ENCODE measurements around the gene RNF152.

DNA sequence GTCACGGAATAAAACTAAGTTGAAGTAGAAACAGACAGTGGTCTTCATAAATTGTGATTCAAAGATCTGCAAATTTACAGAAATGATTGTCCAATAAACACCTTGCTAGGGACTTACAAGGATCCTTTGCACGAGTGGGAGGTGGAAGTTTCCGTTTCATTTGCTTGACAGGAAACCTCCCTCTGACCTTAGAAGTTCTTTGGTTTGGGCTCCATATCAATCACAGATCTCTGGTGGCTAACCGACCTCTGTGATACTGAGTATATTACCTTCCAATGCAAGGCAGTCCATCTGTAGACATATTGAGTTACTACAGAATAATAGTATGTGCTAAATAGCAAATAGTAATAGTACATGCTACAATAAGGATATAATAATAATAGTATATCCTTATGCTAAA lies 33.7 kb upstream of the RNF152 start:
- TF ChIP-seq, protein P1, sequence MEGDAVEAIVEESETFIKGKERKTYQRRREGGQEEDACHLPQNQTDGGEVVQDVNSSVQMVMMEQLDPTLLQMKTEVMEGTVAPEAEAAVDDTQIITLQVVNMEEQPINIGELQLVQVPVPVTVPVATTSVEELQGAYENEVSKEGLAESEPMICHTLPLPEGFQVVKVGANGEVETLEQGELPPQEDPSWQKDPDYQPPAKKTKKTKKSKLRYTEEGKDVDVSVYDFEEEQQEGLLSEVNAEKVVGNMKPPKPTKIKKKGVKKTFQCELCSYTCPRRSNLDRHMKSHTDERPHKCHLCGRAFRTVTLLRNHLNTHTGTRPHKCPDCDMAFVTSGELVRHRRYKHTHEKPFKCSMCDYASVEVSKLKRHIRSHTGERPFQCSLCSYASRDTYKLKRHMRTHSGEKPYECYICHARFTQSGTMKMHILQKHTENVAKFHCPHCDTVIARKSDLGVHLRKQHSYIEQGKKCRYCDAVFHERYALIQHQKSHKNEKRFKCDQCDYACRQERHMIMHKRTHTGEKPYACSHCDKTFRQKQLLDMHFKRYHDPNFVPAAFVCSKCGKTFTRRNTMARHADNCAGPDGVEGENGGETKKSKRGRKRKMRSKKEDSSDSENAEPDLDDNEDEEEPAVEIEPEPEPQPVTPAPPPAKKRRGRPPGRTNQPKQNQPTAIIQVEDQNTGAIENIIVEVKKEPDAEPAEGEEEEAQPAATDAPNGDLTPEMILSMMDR (conservative IDR thresholded peaks at IDR 0.05; ENCODE audit: low read depth, low read length), result no peak
- TF ChIP-seq EZH2phosphoT487 (IDR thresholded peaks at IDR 0.05; ENCODE audit: borderline replicate concordance, low read length) (no peak), EZH2 (IDR thresholded peaks at IDR 0.05; ENCODE audit: low read length, unreplicated experiment) (no peak)

Data from PC-3 (cell line).